Measurements from ENCODE around the gene EPHB2. TPM values are rescaled to one million over a fixed set of nuclear protein-coding genes. Genes with fewer than 3 reads are reported as not detected.
A peak's percentile ranks its signal among the peaks of the same experiment; 100 is the strongest.

Gene EPHB2
- total and polyA plus RNA-seq, 2 of the 4 experiments (the other 2 are of a cell fraction), result 52.3 to 58.8 TPM

GRCh38 chr1:22922640-22923039 lies 212.0 kb downstream of the EPHB2 start:
- Histone ChIP-seq H3K4me2 (ENCODE audit: low read depth, low read length) (no peak overlapping the region), H3K27me3 (ENCODE audit: control insufficient read depth, insufficient read depth, low read length) (peaks cover 12% of the 10 kb centered on the region; the same call in 1 of the 2 replicates), H4K5ac (ENCODE audit: low read depth, low read length) (no peak overlapping the region), H3K27ac (ENCODE audit: insufficient read depth, low read length) (no peak overlapping the region), H4K8ac (ENCODE audit: low read depth in 2 of 2, low read length in 2 of 2) (no peak overlapping the region), H2AFZ (replicated peaks; ENCODE audit: low read length, poor library complexity) (no peak overlapping the region), H3K23ac (ENCODE audit: low read depth, low read length) (no peak overlapping the region), H3K9me3 (ENCODE audit: control insufficient read depth, insufficient read depth, low read length) (peaks cover 6% of the 10 kb centered on the region; the same call in 1 of the 2 replicates), H3K36me3 (ENCODE audit: control insufficient read depth, insufficient read depth, low read length) (no peaks in the 10 kb centered on the region), H4K20me1 (ENCODE audit: insufficient read depth, low read length) (no peaks in the 10 kb centered on the region), H2BK15ac (ENCODE audit: low read depth, low read length) (no peak overlapping the region), H3K56ac (ENCODE audit: extremely low read depth, insufficient read depth, low read length) (no peak overlapping the region), H2BK5ac (ENCODE audit: low read depth, low read length, poor library complexity, severe bottlenecking) (no peak overlapping the region), H2BK120ac (ENCODE audit: low read depth, low read length) (no peak overlapping the region), H2AK5ac (ENCODE audit: low read depth, low read length) (no peak overlapping the region), H2BK20ac (ENCODE audit: low read depth, low read length) (no peak overlapping the region), H2AK9ac (replicated peaks; ENCODE audit: low read depth, low read length, poor library complexity) (no peak overlapping the region), H4K91ac (ENCODE audit: insufficient read depth, low read depth, low read length) (no peak overlapping the region), H3K14ac (replicated peaks; ENCODE audit: low read depth, low read length) (no peak overlapping the region), H3K9me1 (ENCODE audit: insufficient read depth, low read length) (no peaks in the 10 kb centered on the region; the same call in 1 of the 2 replicates), H3K4ac (ENCODE audit: low read depth, low read length) (no peak overlapping the region), H3K9ac (ENCODE audit: low read depth, low read length) (no peak overlapping the region), H3K79me1 (ENCODE audit: low read depth in 1 of 2, low read length in 2 of 2) (no peaks in the 10 kb centered on the region), H3K4me1 (ENCODE audit: control insufficient read depth, insufficient read depth, low read length) (peaks cover 9% of the 10 kb centered on the region), H3K18ac (ENCODE audit: low read depth, low read length) (no peak overlapping the region), H3K4me3 (ENCODE audit: insufficient read depth, low read depth, low read length) (no peak overlapping the region)
- WGBS, 2 experiments (ENCODE audit: extremely low coverage in 2 of 2, insufficient read length in 1 of 2), result 100% methylated on average over 1 of the region's 1 CpG; no CpG with 5 or more reads in 1 of the 2 experiments
- dilution Hi-C loops (cut with HindIII; ENCODE audit: low sequenced_read_pairs, unreplicated experiment) (no loop called here), intact Hi-C loops (cut with micrococcal nuclease) (no loop called here), in situ Hi-C loops (cut with MboI; ENCODE audit: low sequenced_read_pairs) (loop anchor here (5.0 kb wide), 1 partner anchor 250 kb away; no protein-coding TSS in a partner anchor)
- peak; percentile 43 for DNase-seq
- TF ChIP-seq BHLHE40 (IDR thresholded peaks at IDR 0.05; ENCODE audit: low read depth, low read length) (no peak), MAFK (IDR thresholded peaks at IDR 0.05; ENCODE audit: low read depth, low read length) (no peak), RCOR1 (IDR thresholded peaks at IDR 0.05; ENCODE audit: insufficient replicate concordance, low read length) (no peak), POLR2A (IDR thresholded peaks at IDR 0.05; ENCODE audit: low read depth, low read length) (no peak), NFE2L2 (IDR thresholded peaks at IDR 0.05; ENCODE audit: low read depth, low read length) (no peak), FOS (IDR thresholded peaks at IDR 0.05; ENCODE audit: low read depth, low read length) (no peak), MXI1 (IDR thresholded peaks at IDR 0.05; ENCODE audit: borderline replicate concordance, low read depth, low read length) (no peak), RFX5 (IDR thresholded peaks at IDR 0.05; ENCODE audit: low read depth, low read length) (no peak), CTCF (conservative IDR thresholded peaks at IDR 0.05; ENCODE audit: low read depth, low read length) (no peak), RAD21 (IDR thresholded peaks at IDR 0.05; ENCODE audit: low read length) (no peak), MAZ (IDR thresholded peaks at IDR 0.05; ENCODE audit: borderline replicate concordance, low read depth, low read length) (no peak), CEBPB (IDR thresholded peaks at IDR 0.05; ENCODE audit: low read depth, low read length) (no peak)
- TF ChIP-seq, protein P1, sequence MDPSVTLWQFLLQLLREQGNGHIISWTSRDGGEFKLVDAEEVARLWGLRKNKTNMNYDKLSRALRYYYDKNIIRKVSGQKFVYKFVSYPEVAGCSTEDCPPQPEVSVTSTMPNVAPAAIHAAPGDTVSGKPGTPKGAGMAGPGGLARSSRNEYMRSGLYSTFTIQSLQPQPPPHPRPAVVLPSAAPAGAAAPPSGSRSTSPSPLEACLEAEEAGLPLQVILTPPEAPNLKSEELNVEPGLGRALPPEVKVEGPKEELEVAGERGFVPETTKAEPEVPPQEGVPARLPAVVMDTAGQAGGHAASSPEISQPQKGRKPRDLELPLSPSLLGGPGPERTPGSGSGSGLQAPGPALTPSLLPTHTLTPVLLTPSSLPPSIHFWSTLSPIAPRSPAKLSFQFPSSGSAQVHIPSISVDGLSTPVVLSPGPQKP (IDR thresholded peaks at IDR 0.05; ENCODE audit: borderline replicate concordance, low read depth, low read length), result no peak
- no TSS peak for BruUV-seq (replicated peaks)
- CTCF ChIA-PET, result no interaction called here
- POLR2A ChIA-PET (ENCODE audit: unreplicated experiment), result no interaction called here
- ATAC-seq (ENCODE audit: low read depth), result no peak

Data from IMR-90 (cell line).